Measurements from ENCODE around the gene QSOX2.
"Not testable (repeated sequence)": the region's sequence is repeated elsewhere in the genome, so short reads cannot be mapped to it uniquely, and the experiment has no call there.

Gene QSOX2

DNA sequence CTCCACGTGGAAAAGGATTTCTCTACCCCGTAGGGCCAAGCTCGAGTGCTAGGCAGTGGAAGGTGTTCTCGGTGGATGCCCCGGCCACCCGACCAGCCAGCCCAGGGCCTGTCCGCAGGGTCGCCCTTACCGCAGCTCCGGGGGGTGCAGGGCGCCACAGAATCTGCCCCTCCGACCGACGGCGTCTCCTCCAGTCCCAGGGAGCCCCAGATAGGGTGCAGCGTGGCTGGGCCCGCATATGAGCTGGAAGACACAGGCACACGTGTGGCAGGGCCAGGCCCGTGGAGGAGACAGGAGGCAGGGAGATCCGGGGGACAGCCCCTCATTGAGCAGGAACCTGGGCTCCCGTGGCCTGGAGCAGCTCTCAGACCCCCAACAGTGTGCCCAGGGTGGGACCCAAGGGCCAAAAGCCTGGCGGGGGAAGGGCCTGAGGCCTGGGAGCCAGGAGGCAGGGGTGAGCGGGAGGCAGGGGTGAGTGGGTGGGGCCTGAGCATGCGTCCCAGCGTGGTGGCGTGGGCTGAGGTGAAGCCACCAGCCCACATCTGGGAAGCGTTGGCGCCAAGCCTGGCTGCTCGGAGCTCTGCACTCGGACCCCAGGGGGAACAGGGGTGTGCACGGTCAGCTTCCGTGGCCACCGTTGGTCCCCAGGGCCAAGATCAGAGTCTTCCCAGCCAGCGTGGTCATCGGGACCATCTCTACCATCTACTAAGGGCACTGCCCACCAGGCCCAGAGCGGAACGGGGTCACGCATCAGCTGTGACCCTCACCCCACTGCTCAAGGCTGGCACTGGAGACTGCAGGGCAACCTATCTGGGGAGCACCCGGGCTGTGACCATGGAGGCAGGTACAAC is 36.0 kb upstream of the QSOX2 start:
- no peak for DNase-seq

DNA sequence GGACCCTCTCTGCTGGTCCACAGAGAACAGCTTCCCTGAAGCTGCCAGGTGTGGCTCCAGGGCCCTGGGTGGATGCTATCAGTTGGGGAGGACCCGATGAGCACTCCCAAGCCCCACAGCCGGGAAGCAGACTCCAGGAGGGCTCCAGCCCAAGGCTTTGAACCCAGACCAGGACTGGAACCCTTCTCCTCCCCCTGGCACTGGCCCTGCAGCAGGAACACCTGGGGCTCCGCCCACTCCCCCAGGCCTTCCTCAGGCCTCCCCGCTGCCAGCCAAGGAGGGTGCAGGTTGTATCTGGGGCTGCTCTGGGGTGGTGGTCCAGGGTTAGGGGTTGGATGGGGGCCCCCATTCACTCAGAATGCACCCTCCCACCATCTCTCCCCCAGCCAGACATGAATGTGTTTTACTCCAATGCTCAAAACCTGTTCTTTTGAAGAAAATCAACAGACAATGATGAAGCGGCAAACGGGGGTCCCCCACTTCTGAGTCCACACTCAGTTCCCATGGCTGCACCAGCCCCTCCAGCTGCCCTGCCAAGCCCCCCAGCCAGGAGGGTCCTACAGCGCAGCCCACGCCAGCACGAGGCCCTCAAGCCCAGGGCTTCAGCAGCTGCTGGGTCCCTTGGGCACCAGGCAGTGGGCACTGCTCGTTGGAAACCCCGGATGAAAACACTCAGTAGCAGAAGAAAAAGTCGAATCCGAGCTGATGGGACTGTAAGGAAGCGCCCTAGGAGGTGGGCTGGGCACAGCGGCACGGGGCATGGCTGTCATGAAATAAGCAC is 35.1 kb upstream of the QSOX2 start:
- DNase-seq = no peak

DNA sequence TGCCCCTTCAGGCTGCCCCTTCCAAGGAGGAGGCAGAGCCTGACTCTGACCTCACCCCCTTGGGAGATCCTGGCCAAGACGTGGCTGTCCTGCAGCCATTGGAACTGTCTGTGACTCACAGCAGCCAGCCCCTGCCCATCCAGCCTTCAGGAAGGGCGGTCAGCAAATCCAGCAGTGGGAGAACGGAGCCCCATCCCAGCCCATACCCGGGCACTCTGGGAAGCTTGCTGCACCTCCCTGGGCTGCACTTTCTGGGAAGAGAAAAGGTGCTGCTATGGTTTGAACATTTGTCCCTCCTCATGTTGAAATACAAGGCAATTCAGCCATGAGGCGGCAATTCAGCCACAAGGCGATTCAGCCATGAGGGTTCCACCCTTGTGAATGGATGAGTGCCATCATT is 33.9 kb upstream of the QSOX2 start:
- no peak for DNase-seq

DNA sequence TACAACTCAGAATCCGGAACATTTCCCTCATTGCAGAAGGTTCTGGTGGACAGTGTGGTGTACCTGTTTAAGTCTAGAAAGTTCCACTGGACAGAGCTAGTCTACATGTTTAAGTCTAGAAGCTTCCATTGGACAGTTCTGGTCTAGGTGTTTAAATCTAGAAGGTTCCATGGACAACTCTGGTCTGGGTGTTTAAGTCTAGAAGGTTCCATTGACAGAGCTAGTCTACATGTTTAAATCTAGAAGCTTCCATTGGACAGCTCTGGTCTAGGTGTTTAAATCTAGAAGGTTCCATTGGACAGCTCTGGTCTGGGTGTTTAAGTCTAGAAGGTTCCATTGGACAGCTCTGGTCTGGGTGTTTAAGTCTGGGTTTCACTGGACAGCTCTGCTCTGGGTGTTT is 33.3 kb upstream of the QSOX2 start:
- DNase-seq = no peak

DNA sequence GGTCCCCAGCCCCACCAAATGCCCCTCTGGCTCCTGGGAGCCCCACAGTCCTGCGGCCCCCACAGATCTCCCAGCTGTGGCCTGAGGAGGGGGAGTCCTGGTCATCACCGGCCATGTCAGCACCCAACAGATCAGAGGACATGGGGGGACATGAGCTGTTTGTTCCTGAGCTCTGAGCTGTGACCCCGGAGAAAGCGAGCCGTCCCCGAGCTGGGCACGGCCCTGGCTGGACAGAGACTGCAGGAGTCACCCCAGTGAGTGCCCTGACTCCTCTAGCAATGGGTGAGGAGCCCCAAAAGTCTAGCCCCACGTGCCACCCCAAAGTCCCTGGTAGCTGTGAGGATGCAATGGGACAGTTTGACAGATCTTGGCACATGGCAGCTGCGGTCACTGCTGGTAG is 32.6 kb upstream of the QSOX2 start:
- no peak for DNase-seq

DNA sequence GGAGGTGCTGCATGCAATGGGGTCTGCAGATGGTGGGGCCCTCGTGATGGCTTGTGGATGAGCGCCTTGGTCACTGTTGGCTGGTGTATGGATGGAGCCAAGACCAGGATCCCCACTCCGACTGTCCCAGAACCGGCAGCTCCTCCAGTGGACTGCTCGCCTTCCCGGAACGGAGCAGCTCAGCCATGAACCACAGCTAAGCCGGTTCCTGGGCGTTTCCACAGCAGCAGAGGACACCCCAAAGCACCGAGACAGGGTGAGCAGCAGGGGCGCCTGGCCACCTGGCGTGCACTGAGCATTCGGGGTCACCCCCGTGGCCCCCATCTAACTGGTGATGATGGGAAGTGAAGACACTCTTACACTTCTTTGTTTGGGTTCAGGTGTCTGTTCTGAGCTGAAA is 32.1 kb upstream of the QSOX2 start:
- DNase-seq = no peak

GRCh38 chr9:136276716-136277115 is 31.1 kb upstream of the QSOX2 start:
- no peak for DNase-seq

GRCh38 chr9:136275655-136276429 is 30.2 kb upstream of the QSOX2 start:
- no peak for DNase-seq

GRCh38 chr9:136274786-136275654 is 29.4 kb upstream of the QSOX2 start:
- no peak for DNase-seq

DNA sequence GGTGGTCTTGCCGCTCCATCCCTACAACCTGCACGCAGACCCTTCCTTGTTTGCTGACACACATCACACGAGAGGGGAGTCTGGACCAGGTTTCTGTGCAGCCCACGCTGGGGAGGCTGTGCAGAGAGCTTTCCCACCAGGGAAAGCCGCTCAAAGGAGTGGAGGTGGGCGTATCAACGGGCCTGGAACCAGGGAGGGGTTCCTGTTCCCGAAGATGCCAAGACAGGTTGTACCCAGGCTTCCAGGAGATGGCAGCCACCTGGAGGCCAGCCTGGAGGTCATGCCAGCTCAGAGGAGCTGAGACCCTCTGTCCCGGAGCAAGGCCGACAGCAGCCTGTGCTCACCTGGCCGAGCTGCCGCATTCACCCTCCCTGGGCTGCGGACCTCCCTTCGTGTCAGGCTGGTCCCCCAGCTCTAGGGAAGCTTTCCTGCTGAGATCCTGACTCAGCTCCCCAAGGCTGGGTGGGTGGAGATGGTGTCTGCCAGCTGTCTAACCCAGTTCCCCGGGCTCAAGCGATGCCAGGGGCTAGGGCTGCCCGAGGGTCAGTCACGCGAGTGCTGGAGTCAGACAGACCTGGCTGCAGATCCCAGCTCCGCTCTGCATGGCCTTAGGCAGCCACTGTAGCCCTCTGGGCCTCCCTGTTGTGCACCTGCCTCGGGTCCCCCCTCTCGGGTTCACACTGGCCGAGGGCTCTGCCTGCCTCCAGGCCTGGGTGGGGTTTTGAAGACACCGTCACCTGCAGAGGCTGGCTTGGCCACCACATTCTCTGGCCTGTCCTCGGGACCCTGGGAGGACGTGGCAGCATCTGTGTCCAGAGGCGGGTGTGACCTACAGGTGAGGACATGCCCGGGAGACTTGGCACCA is 28.5 kb upstream of the QSOX2 start:
- no peak for DNase-seq

- DNase-seq = no peak
Observed at GRCh38 chr9:136273244-136273865, 27.7 kb upstream of the QSOX2 start.

- no peak for DNase-seq
Observed at GRCh38 chr9:136270173-136270705, 24.6 kb upstream of the QSOX2 start.

- no peak for DNase-seq
Observed at GRCh38 chr9:136268735-136269134, 23.1 kb upstream of the QSOX2 start.

GRCh38 chr9:136268318-136268717 is 22.7 kb upstream of the QSOX2 start:
- DNase-seq = no peak

GRCh38 chr9:136267261-136268111 is 21.9 kb upstream of the QSOX2 start:
- DNase-seq = peak; percentile 78

DNA sequence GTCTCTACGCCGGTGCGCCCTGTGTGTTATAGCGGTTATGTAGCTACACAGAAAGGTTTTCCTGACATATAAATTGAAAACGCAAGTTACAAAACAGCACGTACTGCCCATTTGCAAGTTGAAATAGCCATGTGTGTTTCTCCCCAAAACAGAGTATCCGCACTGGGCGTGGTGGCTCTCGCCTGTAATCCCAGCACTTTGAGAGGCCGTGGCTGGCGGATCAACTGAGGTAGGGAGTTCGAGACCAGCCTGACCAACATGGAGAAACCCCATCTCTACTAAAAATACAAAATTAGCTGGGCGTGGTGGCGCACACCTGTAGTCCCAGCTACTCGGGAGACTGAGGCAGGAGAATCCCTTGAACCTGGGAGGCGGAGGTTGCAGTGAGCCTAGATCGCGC is 21.0 kb upstream of the QSOX2 start:
- DNase-seq = not testable (repeated sequence)

- DNase-seq = no peak
Observed at GRCh38 chr9:136265561-136266355, 20.1 kb upstream of the QSOX2 start.

All from NCI-H146 (cell line).